GM18858 (cell line): ENCODE data around the gene NLGN2.

ENCODE experiments used
- ATAC-seq: cut with Tn5 transposase; IDR thresholded peaks from one replicate; pipeline ENCODE4 v1.9.1; 2021; ENCODE audit not compliant: unreplicated experiment

NLGN2 gene

GRCh38 chr17:7436556-7437368 is 29.1 kb downstream of the NLGN2 start:
- no peak for ATAC-seq

DNA sequence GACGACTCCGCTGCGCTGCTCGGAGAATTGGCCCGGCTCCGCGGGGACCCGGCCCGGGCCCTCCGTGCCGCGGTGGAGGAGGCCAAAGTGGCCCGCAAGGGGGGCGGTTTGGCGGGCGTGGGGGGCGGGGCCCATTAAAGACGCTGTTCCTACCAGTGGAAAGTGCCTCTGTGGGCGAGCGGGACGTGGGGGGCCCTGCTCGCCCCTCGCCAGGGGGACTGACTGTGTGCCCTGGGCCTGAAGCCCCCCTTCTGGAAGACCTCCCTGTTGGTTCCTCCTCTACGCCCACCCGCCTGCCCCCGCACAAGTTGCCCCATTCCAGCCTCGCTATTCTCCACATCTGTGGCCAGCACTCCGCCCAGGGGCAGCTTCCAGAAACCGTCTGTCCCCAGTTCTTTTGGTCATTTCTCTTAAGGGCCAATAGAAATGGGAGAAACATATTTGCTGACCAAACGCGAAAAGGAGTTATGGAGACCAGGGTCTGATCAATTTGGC is 29.8 kb downstream of the NLGN2 start:
- no peak for ATAC-seq

DNA sequence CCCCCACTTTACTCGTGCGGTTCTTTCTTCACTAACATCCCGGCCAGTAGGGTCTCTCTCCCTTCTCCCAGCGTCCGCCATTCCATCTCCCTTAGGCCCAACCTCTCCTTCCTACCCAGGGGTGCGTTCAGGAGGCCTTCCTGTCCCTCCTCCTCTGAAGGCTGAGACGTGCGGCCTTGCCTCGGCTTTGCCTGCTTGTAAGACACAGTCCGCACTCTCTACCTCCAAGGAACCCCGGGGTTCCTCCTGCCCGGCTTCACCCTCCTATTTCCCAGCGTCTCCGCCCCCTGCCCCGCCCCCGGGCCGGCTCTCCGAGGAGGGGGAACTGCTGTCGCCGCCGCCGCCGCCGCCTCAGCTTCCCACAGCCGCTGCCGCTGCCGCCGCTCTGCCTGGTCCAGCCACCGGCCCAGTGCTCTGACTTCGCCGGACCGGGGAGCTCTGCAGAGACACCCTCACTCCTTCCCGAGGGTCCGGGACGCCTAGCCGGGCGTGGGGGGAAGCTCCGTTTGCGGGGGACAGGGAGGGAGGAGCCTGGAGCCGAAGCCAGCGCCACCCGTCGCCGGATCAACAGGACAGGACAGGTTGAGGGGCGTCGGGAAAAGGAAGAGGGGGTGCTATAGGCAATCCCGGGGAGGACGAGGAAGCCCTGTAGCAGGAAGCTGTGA is 30.4 kb downstream of the NLGN2 start:
- no peak for ATAC-seq

DNA sequence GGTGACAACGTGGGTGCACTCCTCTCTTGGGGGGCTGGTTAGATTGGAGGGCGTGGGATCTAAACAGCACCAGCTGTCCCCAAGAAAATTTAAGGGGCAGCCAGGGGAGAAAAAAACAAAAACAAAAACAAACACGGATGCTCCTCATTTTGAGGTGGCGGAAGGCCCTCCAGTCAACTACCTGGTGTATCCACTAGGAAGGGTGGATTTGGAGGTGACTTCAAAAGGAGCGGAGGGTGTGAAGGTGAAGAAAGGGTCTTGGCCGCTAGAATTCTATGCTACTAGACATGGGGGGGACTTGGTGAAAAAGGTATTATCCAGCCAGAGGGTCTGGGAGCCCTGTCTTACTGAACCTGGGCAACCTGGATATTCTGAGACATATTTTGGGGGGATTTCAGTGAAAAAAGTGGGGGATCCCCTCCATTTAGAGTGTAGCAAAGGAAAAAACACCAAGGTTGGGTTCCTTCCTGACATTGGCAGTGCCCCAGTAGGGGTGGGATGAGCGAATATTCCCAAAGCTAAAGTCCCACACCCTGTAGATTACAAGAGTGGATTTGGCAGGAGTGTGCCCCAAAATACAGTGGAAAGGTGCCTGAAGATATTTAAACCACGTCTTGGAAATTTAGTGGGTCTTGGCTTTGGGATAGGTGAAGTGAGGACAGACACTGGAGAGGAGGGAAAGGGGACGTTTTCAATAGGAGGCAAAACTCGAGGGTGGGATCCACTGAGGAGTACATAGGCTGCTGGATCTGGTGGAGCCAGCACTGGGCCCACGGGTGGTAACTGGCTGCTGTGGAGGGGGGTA is 31.2 kb downstream of the NLGN2 start:
- no peak for ATAC-seq

- no peak for ATAC-seq
These were observed 31.9 kb downstream of the NLGN2 start, which contains the start of gene FGF11 for GRCh38 chr17:7439462-7440112. Gene FGF11, plus strand, starts transcription at chr17:7439512. Its CDS starts 109 bp downstream, at chr17:7439621.

DNA sequence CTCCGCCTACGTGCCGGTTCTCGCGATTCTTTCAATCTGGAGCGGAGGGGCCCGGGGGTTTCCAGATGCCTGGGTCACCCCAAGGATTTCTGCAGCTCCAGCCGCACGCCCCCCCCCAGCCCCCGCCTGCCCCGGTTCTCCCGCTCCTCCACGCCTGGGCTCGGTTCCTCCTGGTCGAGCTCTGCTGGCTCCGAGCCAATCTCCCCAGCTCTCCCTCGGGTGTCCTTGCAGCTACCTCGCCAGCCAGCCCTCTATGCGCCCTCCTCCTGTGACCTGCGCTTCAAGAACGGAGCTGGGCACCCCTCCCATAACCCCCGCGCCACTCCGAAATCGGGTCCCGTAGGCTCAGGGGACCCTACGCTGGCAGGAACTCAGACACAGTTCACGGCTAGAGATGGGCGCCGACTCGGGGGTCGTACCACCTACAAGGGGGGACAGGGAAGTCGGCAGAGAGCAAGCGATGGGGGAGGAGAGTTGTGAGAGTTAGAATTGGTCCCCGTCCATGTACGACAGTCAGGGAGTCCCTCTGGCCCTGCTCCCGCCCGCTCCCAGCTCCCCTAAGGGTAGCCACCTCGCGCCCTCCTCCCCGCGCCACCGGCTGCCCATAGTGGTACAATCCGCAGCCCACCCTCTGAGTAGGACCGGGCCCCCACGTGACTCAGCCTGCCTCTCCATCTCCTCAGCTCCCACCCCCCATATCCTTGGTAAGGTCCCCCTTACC is 32.6 kb downstream of the NLGN2 start:
- ATAC-seq: no peak

- ATAC-seq: no peak
These were observed 33.2 kb downstream of the NLGN2 start for GRCh38 chr17:7440834-7441195.

DNA sequence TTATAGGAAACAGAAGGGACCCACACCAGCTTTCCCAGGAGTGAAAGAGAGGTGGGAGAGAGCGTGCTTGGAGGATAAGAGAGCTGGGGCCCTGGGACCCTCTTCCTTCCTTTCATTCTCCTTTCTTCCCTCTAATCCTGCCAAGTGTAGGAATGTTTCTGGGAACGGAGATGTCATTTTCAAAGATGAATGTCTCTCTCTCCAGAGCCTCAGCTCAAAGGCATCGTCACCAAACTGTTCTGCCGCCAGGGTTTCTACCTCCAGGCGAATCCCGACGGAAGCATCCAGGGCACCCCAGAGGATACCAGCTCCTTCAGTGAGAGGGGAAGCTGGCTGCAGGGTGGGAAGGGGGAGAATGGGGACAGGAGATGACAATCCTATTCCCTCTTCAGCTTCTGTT is 33.6 kb downstream of the NLGN2 start:
- no peak for ATAC-seq

GRCh38 chr17:7442142-7442541 is 34.5 kb downstream of the NLGN2 start:
- no peak for ATAC-seq

GRCh38 chr17:7443499-7444485 is 36.1 kb downstream of the NLGN2 start:
- ATAC-seq: no peak

DNA sequence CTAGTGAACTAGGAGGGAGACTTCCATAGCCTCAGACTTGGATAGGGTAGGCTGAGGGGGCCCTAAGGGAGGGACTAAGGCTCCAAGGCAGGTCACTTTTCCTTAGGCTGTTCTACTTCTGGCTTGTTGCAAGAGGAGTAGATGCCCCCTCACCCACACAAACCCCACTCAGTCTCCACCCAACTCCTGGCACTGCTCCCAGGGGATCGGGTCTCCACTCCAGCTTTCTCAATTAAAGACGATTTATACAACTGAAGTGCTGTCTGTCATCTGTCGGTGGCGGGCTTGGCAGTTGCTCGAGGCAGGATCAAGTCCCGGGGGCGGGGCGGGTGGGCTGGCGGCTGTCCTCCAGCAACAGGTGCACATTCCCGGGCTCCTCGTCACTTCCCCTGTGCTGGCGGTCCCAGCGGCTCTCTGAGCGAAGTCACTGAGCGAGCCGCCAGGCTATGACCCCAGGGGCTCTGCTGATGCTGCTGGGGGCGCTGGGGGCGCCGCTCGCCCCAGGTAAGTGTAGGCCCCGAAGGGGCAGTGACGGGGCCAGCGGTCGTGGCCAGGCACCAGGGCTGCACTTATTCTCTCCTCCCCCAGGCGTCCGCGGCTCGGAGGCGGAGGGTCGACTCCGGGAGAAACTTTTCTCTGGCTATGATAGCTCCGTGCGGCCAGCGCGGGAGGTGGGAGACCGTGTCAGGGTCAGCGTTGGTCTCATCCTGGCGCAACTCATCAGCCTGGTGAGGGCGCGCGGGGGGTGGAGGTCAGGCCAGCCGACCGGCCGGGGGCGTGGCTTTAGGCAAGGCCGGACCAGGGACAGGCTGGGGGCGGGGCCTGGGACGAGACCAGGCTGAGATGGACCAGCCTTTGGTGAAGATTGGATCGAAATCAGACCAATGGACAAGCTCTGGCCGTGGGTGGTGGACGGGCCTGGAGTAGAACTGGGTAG is 37.3 kb downstream of the NLGN2 start, which contains the start of gene CHRNB1:
Gene CHRNB1 (plus strand): TSS at position 380 of the 937 bp plus-strand sequence. CDS start 67 bp downstream, at position 447.
- ATAC-seq: no peak

DNA sequence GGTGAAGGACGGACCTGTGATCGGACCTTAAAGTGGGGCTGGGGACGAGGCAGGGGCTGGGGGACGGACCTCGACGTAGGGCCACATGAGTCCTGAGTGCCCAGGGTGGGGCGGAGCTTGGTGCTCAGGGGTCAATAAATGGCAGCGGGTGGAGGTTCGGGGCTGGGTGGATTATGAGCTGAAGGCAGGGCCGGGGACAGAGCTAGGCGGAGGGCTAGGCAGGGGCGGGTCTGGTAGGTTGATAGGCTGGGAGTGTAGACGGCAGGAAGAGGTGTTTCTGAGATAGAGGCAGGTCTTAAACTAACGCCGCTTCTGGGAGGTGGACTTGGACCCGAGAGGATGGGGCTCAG is 37.9 kb downstream of the NLGN2 start:
- ATAC-seq: no peak

GRCh38 chr17:7448461-7448860 is 40.8 kb downstream of the NLGN2 start:
- ATAC-seq: no peak

DNA sequence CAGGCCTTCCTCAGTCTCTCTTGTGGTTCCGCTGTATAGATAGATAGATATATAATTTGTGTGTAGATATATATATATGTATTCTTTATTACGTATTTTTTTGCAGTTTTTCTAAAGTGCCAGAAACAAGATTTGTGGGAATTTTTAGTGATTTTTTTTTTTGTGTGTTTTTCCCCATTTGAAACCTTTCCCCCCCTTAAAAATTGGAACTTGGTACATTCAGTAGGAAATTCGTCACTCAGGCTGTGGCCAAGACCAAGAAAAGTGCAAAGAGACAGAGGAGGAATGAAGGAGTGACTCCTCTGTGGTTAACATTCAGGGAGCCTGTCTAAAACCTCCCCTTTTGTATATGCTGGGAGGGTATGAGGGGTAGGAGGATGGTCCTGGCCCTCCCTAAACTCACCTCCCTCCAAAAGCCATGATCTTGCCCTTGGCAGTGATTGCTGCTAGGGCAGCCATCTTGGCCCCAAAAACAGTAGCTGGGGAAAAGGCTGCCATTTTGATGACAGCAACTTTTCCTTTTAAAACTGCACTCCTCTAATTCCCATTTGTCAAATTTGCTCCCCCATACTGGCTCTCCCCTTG is 52.4 kb downstream of the NLGN2 start:
- no peak for ATAC-seq

DNA sequence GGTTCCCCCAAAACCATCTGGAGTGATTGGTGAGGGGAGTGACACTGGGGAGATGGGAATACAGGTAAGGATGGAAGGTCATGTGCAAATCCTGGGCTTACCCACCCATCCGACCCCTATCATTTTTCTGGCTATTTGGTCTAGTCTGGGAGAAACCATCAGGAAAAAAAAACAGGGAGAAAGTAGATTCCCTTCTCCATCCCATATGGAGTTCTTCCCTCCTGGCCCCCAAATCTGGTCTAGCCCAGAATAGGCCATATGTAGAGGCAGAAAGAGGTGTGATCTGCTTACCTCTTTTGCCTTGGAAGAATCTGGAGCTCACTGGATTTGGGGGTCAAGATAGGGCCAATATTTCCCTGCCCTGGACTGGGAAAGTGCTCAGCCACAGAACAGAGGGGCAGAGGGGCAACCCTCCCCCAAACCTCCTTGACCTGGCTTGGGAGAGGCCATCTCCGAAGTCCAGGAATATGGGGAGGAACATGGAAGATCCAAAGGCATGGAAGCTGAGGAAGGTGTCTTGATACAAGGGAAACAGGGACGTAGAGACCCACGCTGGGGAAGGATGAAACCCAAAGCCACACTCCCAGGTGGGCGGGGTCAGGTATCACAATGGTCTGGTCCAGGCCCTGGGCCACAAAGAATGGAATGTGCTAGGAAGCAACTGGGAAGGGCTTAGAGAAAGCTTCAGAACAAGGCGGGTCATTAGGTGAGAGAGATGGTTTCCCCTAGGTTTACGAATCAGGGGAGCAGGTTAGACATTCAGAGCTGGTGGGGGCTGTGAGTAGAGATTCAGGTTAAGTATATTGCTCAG is 53.4 kb downstream of the NLGN2 start:
- ATAC-seq: no peak

DNA sequence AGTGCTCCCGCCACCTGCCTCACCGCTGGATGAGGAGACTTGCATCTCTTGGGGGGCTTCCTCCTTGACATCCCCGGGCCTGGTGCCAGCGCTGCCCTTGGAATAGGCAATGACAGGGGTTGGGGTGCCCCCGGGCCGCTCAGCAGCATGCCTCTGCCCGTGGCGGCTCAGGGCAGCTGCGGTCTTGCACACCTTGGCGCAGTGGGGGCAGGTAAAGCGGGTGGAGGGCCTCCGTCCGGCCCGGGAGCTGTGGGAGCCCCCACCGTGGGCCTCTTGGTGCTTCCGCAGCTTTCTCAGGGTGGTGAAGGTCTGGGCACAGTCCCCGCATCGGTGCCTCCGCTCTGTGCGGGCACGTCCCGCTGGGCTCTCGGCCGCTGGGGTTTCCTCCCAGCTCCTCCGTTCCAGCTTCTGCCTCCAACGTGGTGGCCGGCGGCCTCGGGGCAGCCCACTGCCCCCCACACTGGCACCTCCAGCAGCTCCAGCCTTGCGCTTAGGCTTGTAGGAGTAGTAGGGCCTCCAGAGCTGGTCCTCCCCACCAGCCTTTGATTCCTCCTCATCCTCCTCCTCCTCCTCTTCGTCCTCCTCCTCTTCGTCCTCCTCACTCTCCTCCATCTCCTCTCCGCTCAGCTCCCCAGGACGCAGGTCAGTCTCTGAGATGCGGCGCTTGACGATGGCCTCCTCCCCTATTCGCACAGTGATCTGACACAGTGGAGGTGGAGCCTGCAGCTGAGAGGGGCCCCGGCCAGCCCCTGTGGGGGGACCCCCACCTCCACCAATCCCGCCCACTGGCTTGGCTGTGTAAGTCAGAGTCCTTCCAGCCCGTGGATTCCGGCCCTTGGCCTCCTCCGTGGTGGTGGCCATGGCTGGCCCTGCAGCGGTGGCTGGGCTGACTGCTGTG is 55.1 kb downstream of the NLGN2 start:
- ATAC-seq: no peak
